ENCODE results near the gene KANK2.

- TF ChIP-seq POLR2A (IDR thresholded peaks at IDR 0.05; ENCODE audit: low read depth, low read length) (no peak), TAF1 (IDR thresholded peaks at IDR 0.05; ENCODE audit: borderline replicate concordance, low read depth, low read length) (no peak)
Measured at GRCh38 chr19:11138601-11139300, 58.6 kb downstream of the KANK2 start.

Data from GM12892 (cell line).